Stimulated activated CD8-positive, alpha-beta memory T cell treated with anti-CD3 and anti-CD28 coated beads, Interleukin-7, amount 100 ng/mL, for 1 hour (primary cell): ENCODE data around the gene TEPSIN.

Source experiments
- DNase-seq, 2 donors: peaks; one replicate each; pipeline ENCODE4 v3.0.0-alpha.2; 2020; ENCODE audit warnings: low read depth in 2 of 2

TEPSIN gene

DNA sequence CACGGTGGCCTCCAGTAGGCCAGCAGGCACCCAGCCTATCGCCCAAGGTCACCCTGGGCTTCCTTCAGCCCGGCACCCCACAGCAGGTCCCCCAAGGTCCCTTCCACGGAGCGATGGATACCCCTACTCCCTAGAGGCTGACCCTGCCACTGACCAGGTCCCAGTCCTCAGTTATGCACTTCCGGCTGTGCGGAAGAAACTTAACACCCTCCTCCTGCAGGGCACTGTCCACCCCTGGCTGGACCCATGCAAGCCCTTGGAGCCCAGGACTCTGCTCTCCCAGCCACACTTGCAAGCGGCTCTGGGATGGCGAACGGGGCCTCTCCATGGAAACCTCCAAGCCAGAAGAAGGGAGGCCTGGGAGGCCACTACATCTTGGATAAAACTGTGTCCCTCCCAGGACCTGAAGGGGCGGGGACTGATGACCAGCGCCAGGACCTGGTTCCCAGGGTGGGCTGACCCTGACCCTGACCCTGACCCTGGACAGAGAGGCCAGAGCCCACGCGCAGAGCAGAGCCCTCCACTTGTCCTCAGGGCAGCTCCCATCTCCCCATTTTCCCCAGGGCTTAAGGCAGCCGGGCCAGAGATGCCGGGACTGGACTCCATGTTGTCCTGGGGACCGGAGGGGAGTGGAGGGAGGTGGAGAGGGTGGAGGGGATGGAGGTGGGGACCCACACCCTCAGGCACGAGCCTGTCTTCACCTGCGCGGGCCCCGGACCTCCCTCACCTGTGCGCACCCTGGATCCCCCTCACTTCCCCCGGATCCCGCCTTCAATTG is 16.8 kb downstream of the TEPSIN start:
- no peak for DNase-seq

DNA sequence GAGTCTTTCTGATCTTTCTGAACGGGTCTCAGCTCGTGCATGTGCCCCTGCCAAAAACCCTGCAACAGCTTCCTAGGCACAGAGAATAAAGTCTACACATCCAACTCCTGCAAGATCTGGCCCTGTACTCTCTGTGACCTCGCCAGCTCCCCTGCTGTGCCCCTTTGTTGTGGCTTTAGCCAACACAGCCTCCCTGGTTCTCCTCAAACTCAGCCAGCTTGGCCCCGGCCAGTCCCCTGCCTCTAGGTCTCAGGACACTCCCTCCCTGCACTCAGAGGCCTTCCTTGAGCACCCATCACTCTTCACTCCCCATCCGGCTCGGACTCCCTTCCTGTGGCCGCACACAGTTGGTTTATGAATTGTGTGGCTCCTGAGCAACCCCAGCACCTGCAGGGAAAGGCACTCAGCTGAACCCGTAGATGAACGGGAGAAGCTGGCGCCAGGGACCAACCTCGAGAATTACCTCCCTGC is 17.4 kb downstream of the TEPSIN start:
- no peak for DNase-seq

DNA sequence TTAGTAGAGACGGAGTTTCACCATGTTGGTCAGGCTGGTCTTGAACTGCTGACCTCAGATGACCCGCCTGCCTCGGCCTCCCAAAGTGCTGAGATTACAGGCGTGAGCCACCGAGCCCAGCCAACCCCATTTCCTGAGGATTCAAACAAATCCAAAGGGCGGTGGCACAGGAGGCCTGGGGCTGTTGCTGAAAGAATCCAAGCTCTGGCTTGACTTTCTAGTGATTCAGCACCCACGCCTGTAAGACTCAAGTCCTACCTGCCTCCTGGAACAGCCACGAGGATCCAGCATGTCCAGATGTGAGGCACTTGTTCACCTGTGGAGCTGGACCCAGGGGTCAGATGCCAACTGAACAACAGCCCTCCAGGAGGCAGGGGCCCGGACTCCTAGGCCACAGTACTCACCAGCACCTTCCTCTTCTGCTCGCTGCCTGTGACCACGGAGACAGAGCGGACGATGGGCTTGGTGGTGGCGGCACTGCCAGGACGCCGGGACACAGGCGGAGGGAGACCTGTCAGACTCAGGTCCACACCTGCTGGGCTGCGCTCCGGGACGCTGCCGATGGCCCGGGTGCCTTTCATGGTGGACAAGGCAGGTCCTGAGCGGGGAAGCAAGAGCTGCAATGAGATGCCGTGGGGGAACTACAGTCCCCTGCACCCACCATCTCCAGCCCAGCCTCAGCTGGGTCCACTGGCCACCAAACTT is 19.2 kb downstream of the TEPSIN start:
- DNase-seq, result no peak

DNA sequence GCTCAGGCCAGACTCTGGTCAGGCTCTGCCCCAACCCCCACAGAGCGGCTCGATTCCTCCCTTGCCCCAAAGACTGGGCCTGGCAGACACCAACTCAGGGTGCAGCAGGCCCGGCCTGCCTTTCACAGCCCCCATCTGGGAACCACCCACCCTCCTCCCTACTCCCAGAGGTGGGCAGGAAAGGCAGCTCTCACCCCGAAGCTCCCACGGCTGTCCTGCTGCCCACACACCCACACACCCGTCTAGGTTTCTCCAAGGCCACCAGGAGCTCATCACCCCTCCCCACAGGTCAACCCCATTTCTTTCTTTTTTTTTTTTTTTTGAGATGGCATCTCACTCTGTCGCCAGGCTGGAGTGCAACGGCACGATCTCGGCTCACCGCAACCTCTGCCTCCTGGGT is 19.9 kb downstream of the TEPSIN start:
- no peak for DNase-seq

DNA sequence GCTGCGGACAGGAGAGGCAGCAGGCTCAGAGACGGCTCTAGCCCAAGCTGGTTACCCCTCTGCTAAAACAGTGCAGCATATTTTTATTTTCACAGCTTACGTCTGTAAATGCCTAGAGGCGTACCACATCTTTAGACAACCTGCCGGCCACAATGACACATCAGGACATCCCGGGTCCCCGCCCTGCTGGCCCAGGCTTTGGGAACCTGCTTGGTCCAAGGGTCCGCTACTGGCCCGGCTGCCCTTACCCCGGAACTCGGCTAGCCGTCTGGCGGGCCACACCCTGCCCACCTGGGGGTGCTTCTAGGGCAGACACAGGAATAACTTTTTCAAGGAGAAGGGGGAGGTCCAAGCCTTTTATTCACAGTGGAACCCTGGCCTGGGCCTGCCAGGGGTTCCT is 20.4 kb downstream of the TEPSIN start:
- no peak for DNase-seq

DNA sequence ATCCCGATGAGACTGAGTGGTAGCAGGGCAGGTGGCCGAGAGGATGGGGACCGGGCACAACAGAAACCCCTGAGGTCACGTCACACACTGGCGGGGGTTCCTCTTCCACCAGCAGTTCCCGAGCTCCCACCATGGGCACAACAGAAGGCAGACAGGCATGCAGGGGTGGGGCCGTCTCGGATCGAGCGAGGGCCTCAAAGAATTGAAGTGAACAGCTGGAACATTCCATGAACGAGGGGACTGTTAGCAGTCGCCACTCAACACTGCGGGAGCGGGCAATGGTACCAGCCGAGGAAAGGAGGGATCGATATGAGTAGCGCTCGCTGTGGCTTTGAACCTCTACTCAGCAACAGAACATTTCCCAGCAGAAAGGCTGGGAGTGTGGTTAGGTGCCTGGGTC is 21.4 kb downstream of the TEPSIN start:
- no peak for DNase-seq

DNA sequence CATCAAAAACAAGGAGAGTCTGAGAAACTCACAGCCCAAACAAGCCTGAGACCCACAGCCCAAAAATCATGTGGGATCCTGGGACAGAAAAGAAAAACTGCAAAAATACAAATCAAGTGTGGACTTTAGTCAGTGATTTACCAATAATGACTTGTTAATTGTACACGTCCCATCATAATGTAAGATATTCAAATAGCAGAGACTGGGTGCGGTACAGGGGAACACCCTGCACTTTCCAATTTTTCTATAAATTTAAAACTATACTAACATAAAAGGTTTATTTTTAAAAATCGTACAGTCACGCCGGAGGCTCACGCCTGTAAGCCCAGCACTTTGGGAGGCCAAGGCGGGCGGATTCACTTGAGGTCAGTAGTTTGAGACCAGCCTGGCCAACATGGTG is 24.9 kb downstream of the TEPSIN start:
- DNase-seq, result no peak

DNA sequence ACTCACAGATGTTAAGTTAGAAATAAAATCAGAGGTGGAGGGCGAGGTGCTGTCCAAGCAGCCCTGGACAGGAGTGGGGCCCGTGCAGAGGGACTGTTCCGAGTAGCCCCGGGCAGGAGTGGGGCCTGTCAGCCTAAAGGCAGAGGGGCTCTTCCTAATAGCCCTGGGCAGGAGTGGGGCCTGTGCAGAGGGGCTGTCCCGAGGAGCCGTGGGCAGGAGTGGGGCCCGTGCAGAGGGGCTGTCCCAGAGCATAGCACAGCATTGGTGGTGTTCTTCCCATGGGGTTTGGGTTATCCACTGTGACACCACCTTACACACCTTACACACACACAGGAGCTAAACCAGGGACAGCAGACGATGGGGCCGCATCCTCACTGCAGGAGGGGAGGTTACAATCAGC is 26.5 kb downstream of the TEPSIN start:
- DNase-seq, result no peak

DNA sequence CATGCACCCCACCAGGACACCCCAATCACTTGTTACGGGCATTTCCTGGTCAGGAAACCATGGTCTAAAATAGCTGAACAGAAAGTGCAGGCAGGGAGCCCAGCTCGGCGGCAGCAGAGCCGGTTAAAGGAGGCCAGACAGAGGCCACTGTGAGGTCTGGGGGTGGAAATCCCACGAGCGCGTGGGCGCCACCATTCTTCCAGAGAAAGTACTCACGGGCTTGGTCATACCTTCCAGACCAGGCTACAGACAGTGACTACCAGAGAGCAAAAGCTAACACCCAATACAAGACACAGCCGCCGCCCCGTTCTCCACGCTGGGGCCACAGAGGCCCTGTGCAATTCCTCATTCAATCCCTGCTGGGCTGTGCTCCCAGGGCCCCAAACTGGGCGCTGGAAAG is 28.0 kb downstream of the TEPSIN start:
- DNase-seq, result no peak

DNA sequence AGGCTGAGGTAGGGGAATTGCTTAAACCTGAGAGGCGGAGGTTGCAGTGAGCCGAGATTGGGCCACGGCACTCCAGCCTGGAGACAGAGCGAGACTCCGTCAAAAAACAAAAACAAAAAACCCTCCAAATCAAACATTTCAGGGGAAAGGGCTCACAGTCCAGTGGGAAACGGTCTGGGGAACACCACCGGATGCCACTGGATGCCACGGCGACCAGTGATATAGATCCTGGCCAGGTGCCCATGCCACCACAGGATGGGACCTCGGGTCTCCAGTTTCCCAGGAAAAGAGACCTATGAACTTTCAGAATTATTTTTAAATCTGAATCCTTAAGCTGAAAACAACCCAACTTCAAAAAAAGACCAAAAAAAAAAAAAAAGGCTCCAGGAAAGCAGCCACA is 28.4 kb downstream of the TEPSIN start:
- no peak for DNase-seq

DNA sequence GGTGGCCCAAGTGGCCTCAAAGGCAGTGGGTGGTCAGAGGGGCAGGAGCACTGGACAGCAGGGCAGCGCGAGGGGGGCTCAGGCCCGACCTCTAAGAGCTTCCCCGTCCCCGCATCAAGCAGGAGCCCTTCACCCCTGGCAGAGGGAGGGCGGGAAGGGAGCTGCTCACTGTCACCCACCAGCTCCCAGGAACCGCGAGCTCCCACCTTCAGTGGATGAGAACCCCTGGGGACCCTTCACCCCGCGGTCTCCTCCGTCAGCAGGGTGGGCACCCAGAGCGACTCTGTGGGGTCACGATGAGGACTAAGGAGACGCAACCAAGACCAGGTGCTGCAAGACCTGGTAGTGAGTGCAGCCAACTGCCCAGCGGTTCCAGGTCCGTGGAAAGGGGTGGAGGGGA is 29.7 kb downstream of the TEPSIN start:
- no peak for DNase-seq

DNA sequence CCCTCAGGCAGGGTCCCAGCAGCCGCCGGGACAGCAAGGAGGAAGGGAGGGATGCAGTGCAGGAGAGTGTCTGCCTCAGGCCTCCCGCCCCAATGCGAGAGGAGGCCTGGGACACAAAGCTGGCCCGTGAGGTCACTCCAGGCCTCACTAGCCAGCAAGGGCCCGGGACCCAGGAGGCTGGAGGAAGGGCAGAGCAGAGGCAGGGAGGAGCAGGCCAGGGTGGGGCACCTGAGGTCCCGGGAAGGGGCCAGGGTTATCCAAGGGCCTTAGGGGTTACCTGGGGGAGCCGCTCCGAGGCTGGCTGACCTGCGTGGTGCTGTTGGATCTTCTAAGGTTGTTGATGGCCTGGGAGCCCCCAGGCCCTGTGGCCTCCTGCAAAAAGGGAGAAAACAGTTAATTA is 30.2 kb downstream of the TEPSIN start:
- no peak for DNase-seq

DNA sequence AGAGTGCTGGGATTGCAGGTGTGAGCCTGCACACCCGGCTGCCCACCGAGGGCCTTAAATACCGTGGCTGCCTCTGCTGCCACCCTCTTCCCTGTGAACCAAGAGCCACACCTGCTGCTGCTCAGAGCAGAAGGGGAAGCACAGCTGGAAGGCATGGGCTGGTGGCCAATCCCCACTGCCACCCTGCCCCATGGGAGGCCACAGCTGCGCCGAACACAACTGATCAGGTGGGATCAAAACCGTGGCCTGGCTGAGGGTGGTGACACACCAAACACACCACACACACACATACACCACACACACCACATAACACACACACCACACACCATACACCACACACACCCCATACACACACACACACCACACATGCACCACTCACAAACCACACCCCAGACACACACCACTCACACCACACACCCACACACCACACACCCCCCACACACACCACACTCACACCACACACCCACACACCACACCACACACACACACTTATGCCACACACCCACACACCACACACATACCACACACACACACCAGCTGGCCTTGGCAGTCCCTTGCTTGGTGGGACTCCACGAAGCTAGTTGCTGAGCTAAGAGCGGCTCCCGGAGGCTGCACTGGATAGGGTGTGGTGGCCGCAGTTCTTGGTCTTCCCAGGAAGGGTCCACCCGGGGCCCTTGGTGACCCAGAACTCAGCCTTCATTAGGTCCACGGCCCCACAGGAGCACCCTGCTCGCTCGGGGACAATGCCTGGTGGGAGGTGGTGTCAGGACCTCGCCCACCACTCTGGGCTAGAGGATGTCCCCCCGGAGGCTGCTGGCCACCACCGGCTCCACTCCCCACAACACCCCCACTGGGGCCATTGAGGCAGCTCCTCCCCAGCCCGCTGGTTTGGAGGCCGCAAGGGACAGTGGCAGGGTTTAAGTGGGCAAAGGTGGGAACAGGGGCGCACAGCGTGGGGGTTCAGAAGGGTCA is 31.0 kb downstream of the TEPSIN start:
- DNase-seq, result no peak

DNA sequence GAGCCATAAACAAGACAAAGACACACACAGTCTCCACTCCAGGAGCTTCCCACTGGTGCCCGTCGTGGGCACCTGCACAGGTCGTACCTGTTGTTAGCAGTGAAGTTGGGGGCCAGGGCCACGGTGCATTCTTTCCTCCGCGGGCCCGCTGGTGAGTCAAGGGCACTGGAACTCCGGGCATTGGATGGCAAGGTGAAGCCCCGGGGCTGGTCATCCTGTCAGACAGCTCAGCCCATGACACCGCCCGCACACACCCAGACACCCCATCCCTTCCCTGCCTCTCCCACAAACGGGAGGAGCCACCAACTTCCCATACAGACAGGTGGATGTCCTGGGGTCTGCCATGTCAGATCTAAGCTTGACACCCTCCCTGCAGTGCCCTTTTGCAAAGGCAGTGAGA is 32.2 kb downstream of the TEPSIN start:
- no peak for DNase-seq

DNA sequence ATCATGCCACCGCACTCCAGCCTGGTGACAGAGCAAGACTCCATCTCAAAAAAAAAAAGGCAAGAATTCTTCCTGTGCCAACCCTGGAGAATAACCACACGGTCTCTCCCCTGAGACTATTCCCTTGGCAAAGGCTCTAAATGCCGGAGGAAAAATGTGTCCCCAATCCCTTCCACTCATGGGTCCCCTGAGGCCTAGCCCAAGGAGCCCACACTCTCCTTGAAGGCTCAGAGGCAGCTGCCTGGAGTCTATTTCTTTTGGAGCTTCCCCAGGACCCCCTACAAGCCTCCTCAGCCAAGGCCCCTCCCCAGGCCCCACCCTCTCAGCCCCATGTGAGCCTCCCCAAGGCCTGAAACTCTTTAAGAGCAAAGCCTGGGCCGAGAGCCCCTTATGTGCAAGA is 32.7 kb downstream of the TEPSIN start:
- no peak for DNase-seq

DNA sequence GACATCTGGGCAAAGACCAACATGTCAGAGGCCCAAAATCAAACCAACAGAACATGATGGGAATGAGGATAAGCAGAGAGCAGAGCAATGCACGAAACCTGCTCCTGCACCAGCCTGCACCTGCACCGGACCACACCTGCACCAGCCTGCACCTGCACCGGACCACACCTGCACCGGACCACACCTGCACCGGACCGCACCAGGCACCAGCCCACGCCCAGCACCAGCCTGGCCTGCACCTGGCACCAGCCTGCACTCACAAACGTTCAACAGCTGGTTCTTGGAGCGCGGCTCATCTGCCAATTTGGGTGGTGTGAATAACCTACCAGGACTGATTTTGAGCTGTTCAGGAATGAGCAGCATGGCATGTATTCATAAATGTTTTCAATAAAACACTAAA is 34.3 kb downstream of the TEPSIN start:
- no peak for DNase-seq

DNA sequence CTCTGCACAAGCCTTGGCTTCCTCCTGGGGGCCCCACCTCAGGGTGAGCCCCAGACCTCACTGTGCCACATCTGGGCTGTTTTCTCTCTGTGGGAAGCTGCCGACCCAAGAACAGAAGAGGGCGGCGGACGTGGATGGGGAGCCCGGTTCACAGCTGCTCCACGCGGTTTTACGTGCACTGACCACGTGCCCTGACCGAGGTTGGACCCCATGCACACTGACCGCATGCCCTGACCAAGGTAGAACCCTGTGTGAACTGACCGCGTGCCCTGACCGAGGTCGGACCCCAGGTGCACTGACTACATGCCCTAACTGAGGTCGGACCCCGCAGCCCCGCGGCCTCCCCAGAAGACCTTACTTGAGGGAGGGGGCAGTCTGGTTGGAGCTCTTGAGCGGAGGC is 35.7 kb downstream of the TEPSIN start:
- DNase-seq, result no peak

DNA sequence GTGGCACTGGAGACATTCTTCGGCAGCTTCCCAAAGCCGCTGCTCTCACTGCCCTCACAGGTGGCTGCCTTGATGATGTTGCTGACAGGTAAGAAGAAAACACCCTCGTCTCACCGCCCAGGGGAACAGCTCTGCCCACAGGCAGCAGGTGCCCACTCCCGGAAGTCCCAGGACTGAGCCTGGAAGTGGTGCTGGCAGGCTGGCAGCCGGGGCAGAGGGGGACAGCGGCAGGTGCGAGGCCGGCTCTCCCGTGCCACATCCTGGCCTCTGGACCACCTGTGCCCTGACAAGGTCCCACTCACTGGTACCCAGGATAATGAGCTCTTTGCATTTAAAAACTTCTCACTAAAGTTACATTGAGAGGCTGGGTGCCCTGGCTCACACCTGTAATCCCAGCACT is 36.5 kb downstream of the TEPSIN start:
- DNase-seq, result no peak

DNA sequence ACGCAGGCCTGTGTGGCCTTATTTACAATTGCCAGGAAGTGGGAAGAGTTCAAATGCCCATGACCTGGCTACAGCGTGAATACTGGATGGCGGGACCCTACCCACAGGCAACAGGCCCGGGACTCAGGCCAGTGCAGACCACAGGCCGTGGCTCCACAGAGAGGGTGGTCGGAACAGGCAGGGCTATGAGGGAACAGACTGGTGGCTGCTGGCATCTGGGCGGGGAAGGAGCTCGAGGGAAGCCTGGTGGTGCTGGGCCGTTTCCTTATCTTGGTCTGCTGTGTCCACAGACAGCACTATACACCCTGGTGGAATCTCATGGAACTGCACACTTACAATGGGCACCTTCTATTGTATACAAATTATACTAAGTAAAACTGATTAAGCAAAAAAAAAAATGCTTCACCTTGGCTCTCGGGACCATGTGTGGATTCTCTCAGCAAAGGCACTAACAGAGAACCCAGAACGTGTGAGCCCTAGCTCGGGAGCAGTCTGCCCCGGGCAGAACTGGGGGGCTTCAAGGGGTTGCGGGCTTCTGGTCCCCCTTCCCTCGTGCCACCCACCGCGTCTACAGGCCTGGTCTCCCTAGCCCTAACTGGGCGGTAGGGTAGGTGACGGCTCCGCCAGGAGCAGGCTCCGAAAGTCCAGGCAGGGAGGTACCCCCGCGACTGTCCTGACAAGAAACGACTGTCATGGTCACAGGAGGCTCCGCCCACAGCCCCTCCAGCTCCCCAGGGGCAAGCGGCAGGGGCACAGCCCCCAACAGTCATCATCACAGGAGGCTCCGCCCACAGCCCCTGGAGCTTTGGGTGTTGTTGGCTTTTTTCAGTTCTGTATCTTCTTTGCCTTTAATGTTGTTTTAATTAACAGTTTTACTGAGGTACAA is 37.9 kb downstream of the TEPSIN start:
- no peak for DNase-seq

DNA sequence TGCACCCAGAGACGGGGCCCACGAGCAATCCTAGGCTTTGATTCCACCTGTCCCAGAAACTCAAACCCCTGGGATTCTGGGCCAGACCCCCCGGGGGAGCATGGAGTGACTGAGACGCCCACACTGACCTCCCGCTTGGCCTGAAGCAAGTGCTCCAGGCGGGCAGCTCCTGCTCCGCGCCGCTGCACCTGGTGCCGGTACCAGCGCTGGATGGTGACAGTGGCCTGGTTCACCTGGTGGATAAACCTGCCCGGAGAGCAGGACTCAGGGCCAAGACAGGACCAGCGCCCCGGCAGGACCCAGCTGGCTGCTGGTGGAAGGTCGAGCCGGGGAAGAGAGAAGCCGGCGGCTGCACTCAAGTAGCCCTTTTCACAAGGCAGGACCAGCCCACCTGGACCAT is 38.7 kb downstream of the TEPSIN start:
- DNase-seq, result no peak

DNA sequence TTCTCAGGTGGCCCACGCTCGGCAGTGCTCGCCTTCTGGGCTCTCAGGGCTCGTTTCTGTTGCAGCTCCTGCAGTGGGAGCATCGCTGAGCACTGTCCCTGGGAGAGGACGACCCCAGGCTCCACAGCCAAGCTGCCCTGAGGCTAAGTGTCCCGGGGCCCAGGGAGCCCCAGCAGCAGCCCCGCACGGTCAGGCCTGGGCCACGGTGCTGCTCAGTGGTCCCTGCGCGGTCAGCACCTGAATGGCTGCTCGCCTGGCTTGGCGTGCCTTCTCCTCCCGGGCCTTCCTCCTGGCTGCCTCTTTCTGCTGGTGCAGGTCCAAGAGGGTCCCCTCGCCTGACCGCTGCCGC is 39.4 kb downstream of the TEPSIN start:
- DNase-seq, result no peak
